Fibroblast of skin of scalp (primary cell): ENCODE results near the gene IVNS1ABP.
"Not testable (repeated sequence)": the region's sequence is repeated elsewhere in the genome, so short reads cannot be mapped to it uniquely, and the experiment has no call there.

Experiments
- DNase-seq: peaks from one replicate; pipeline ENCODE4 v3.0.0-alpha.2; 2013

Gene IVNS1ABP

DNA sequence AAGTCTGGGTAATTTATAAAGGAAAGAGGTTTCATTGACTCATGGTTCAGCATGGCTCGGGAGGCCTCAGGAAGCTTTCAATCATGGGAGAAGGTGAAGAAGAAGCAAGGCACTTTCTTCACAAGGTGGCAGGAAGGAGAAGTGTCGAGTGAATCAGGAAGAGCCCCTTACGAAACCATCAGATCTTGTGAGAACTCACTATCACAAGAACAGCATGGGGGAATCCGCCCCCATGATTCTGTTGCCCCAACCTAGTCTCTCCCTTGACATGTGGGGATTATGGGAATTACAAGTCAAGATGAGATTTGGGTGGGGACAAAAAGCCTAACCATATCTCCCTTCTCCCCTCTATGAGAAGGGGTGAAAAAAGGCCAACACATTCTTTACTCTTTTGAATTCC lies 11.2 kb upstream of the IVNS1ABP start:
- no peak for DNase-seq

DNA sequence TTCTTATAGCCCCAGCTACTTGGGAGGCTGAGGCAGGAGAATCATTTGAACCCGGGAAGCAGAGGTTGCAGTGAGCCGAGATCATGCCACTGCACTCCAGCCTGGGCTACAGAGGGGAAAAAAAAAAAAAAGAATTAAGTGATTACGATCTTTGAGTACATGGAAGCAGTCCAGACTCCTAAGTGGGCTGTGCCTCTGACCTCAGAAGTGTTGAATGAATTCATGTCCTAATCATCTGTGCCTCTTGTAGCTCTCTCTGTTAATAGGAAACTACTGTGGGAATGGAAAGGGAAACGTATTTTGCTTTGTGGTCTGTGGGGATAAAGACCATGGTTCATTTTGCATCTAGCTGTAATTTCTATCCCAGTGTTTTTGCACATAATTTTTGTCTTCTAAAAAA lies 8.4 kb upstream of the IVNS1ABP start:
- DNase-seq: no peak

DNA sequence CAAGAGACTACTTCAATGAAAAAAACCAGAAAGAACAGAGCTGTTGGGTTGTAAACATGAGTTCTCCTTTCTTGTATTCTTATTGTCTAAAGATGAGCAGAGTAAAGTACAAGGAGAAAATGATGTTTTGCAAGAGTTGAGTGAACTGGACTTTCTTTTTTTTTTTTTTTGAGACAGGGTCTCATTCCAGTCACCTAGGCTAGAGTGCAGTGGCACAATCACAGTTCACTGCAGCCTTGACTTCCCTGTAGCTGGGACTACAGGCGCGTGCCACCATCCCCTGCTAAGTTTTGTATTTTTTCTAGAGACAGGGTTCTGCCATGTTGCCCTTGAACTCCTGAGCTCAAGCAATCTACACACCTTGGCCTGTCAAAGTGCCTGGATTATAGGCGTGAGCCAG lies 7.1 kb upstream of the IVNS1ABP start:
- no peak for DNase-seq

DNA sequence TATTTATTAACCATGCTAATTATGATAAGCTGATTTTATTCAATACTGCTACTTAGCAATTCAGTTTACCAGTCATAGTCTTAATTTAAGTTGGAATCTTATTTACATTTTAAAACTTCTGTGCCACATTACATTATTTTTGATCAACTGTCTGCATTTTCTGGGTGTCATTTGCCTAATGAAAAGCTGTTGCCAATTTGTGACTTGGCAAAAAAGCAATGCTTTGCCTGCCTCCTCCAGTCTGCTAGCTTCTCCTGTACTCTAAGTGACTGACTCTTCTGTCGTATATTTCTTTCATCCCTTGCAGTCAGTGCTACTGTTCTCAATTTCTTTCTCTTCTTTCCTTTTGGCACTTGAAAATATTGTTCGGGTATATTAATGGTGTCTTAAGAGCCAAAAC lies 5.6 kb upstream of the IVNS1ABP start:
- no peak for DNase-seq

DNA sequence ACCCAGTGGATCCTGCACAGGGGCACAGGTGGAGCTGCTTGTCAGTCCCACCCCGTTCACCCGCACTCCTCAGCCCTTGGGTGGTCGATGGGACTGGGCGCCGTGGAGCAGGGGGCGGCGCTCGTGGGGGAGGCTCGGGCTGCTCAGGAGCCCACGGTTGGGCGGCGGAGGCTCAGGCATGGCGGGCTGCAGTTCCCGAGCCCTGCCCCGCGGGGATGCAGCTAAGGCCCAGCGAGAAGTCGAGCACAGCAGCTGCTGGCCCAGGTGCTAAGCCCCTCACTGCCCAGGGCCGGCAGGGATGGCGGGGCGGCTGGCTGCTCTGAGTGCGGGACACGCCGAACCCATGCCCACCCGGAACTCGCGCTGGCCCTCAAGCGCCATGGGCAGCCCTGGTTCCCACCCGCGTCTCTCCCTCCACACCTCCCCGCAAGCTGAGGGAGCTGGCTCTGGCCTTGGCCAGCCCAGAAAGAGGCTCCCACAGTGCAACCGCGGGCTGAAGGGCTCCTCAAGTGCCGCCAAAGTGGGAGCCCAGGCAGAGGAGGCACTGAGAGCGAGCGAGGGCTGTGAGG lies 4.7 kb upstream of the IVNS1ABP start:
- not testable (repeated sequence) for DNase-seq

DNA sequence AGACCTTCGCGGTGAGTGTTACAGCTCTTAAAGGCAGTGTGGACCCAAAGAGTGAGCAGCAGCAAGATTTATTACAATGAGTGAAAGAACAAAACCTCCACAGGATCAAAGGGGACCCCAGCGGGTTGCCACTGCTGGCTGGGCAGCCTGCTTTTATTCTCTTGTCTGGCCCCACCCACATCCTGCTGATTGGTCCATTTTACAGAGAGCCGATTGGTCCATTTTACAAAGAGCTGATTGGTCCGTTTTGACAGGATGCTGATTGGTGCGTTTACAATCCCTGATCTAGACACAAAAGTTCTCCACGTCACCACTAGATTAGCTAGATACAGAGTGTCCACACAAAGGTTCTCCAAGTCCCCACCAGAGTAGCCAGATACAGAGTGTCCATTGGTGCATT lies 4.1 kb upstream of the IVNS1ABP start:
- DNase-seq: not testable (repeated sequence)

DNA sequence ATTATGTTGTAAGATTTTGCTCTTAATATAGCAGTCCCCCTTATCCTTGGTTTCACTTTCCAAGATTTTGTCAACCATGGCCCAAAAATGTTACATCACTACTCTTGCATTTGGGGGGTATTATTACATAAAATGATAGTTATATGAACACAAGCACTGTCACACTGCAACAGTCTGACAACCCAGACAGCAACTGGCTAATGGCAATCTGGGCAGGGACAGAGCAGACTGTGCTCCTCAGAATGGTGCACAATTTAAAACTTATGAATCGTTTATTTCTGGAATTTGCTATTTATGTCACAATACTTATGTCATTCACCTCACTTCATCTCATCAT lies 2.1 kb upstream of the IVNS1ABP start:
- DNase-seq: no peak

DNA sequence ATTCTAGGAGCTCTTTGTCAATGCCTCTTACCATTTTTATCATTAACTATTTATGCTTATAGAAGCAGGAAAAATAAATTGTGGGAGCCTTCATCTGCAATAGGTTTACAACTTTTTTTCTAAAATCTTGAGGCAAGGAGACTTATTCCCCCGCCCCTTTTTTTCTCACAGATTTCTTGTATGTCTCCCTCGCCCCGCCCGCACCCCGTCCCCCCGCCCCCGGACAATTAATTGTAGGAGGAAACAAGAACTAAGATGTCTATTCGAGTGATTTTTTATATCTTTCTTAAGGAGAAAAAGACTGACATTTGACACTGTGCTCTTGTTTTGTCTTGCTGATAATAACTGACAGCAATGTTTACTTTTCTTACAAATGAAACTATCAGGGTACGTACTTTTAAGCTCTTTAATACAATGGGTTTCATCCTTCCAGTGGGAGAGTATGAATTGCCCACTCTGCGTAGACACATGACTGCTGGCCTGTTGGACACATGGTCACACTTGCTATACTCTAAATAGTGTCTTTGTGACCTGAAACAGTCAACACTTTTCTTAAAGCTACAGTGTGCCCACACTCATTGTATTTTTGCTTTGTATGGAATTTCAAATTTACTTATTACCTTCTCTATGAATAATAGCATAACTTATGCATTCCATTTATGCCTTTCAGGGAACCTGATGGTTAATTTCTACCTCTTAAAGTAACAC lies 1.5 kb upstream of the IVNS1ABP start:
- no peak for DNase-seq

DNA sequence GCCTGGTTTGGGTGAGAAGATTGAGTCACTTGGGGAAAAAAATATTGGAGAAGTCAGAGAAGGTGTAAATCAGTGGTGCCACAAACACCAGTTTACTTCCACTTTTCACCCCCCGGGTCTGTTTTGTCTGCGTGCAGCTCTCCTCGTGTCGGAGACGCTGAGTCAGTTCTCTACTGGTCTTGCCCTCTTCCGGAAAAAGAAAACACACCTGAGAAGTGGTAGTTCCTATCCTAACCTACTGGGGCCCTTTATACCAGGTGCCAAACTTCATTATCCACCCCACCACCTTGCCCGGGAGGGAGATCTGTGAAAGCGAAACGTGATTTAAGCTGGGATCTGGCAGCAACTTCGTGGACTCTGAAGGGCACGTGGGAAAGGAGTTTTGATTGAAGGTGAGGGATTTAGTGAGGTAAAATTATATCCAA lies 855 bp upstream of the IVNS1ABP start:
- peak; percentile 16 for DNase-seq

DNA sequence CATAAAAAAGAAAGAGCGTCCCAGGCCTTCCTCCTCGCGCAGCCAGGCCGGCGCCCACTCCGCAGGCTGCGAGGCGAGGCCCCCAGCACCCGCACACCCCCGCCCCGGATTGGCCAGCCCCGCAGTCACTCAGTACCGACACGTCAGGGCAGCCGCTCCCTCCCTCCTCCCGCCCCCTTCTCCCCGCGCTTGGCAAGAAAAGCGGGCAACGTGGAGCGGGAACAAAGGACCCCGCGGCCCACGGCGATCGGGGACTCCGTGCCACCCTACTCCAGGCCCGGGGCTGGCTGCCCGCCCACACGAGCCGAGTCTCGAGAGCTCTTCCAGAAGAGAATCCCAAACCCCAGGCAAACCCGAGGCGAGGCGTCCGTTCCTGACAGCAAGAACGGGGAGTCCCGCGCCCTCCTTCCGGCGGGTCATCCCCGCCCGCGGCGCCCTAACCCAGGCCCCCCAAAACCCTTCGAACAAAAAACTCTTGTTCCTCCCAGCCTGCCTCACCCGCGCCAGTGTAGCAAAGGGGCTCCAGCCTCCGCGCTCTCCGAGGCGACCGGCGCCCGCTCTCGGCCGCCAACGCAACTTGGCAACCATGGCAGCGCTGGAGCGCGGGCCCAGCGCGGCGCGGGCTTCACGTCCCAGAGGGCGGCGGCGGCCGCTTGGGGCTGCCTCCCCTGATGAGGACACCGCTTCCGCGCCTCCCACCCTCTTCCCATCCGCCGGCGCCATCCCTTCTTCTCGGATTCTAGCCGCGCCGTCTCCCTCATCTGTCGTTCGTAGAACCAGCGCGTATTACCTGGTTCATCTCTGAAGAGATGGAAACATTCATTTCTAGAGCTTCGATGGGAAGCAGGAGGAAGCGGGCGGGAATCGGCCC lies 645 bp downstream of the IVNS1ABP start:
- peak; percentile 95 for DNase-seq

DNA sequence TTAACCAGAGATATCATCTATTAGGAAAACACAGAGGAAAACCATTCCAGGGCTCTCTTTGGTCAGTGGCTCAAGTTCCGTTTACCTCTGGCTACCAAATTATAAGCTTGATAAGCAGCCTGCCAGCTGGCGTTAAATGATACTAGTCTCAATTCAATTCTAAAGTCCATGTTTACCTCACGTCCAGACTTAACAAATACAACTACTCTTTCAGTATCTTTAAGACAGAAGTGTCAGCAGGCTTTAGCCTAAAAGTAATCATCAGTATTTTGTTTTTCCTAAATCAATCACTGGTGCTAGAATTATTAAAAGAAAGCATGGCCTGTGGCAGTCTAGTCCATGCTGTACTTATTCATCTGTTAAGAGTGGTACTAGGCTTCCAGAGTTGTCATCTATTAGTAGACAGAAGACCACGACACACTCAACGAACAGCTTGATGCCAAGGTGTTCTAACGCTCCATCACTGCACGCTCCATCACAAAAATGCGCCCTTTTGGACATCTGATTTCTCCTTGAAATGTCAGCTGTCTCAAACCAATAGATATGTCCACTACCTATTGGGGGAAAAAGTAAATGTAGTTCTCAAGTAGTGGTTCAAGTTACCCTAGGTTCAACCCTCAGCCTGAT lies 1.5 kb downstream of the IVNS1ABP start:
- no peak for DNase-seq

DNA sequence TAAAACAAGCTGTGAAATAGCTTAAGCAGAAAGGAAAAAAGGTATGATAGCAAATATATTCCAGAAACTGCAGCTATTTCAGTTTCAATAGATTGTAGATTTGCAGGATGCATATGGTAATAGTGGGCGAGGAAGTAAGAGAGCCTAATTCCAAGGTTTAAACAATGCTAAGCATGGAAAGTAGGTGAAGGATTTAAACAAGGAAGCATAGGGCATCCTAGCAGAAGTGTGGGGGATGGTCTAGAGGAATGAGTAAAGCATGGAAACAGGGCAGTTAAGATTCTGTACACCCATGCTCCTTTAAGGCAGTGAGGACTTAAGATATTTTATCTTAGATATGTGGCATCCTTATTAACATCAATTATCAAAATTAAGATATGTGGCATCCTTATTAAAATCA lies 2.6 kb downstream of the IVNS1ABP start:
- no peak for DNase-seq

DNA sequence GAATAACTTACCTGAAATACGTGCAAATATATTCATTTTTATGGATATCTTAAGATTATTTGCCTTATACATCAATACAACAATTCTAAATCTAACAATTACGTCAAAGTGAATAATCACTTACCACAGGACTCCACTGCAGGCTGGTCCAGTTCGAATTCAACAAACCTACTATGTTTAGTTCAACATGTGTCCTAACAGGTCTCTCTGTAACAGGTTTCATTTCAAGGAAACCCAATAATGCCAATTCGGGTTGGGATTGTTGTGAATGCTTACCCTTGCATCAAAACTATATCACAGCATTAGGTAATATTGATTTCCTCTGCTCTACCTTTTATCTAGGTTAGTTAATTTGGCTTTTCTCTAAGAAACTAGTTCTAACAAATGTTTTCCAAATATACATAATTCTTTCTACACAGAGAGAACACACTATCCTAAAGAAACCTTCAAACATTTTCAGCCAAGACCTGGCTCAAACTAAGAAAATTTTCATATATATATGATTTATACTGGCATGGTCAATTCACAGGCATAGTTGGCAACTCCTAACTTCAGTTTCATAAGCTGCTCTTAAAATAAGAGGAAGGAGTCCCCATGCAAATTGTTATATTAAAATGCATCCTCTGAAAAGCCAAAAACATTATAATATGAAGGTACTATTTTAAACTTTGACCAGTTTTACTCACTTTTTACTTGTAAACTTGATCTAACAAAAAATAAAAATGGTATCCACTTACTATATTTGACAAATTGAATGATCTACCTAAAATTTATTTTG lies 4.5 kb downstream of the IVNS1ABP start:
- no peak for DNase-seq

DNA sequence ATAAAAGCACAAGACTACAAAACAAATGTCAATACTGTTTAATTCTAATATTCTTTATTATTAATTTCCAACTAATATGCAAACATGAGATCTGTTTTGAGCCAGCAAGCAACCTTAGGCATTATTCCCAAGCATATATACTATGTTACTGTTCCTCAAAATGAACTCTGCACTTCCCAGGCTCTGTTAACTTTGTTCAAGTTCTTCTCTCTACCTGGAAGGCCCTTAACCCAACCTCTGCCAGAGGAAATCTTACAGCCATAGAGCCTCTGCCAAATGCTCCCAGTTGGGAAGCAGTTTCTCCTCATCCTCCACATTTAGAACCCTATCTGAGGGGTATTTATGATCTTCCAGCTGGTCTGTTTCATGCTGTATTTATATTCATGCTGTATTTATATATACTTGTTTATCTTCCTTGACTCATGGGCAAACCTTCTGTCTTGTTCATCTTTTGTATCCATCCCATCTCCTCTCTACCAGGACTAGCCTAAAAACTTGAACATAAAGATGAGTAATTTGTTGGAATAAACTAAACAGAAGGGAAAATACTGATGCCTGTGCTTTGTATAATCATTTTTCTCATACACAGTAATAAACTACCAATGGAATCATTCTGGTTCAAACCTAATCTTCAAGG lies 5.3 kb downstream of the IVNS1ABP start:
- DNase-seq: no peak

DNA sequence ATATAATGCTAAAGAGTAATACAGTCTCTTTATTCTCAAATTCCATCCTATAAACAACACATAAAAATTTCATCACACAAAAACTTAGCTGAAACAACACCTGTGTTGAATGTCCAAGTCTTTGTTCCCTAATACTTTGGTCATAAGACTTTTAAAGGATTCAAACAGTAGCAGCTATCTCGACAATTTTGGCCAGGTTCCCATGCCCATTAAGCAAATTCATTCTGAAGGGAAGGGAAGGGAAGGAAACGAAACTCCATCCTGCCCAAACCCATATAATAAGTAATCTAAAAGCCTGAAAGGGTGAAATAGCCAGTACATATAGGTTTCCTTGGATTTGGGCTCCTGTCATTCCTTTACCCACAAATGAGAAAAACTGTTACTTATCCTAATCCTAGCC lies 7.5 kb downstream of the IVNS1ABP start:
- DNase-seq: no peak

DNA sequence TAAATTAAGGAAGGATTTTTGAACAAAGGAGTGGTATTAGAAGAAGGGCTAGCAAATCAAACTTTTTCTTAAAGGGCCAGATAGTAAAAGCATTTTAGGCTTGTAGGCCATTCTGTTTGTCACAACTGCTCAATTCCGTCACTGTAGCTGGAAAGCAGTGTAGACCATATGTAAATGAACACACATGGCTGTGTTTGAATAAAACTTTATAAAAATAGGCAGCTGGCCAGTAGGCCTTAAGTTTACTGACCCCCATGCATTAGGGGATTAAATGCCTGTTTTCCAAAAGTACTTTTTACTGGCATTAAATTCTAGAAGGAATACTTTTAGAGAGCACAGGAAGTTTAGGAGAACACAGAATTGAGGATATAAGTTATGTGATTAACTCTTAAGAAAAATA lies 8.9 kb downstream of the IVNS1ABP start:
- DNase-seq: no peak

DNA sequence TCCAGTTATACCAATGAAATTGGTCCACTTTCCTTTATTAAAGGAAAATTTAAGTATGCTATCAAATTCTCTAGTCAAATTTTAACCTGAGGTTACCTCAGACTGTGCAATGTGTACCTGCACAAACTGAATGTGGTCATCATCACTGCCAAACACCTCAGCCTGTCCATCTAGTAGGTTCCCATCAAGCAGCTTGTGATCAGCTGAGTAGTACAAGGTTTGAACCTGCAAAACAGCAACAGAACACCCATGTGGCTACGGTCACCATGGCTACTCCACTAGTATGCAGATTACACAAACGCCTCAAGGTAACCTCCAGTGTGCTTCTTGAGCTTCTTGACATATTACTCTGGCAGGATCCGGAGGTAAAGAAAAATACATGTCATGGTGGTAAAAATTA lies 11.6 kb downstream of the IVNS1ABP start:
- no peak for DNase-seq

DNA sequence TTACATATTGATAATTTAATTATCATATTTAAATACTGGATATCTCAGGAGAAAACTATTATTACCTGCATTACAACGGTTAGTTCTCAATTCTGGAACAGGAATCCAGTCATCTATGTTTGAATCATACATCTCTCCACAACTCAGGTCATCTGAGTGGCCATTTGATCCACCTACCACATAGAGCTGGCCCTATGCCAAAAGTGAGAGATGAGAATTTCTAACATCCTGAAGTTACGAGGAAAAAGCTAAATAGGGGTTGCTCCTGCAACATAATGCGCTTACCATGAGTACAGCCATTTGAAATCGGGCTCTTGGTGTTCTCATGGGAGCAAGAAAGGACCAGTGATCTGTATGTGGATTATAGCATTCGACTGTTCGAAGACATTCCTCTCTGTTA lies 16.9 kb downstream of the IVNS1ABP start:
- no peak for DNase-seq

DNA sequence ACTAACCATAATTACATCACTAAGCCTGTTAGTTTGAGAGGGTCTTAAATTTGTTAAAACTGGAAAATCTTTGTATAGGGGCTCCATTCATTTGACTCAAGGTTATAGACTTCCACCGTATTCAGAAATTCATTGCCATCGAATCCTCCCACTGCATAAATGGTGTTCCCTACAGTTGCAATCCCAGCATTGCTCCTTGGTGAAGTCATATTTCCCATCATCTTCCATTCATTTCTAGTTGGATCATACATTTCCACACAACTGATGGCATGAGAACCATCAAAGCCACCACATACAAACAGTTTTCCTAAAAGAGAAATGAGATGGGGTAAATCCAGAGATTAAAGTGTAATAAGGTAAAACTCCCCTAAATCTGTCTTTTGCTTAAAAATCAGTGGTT lies 19.1 kb downstream of the IVNS1ABP start:
- DNase-seq: peak; percentile 59

DNA sequence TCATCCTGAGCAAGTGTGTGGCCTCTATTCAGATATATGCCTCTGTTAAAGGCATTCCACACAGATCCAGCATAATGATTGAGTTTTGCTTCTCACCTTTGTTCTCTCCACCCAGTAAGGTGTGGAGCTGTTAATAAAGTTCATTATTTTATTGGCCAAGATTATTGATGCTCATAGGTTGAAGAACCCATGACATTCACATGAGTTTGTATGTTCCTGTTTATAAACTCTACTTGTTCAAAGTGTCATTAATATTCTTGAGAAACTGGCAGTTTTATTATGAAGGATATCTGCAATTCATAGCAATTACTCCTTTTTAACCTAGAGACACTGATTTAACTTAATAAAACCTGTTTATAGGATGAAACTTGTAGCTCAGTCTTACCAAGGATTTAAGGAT lies 22.0 kb downstream of the IVNS1ABP start:
- DNase-seq: no peak

DNA sequence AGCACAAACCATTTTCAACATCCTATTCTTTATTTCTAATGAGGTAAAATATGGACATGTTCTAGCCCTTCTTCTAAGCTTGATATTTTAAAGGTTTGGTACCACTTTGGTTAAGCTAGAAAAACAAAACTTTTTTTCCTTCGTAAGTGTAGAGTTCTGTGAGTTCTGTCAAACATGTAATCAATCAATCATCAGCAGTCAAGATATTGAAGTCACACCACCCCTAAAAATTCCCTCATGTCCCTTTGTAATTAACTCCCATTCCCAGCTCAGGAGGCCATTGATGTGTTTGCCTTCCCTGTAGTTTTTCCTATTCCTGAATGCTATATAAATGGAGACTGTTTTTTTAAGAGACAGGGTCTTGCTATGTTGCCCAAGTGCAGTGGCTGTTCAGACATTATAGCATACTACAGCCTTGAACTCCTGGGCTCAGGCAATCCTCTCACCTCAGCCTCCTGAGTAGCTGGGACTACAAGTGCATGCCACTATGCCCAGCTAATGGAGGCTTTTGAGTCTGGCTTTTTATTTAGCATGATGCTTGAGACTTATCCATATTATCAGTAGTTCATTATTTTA lies 23.0 kb downstream of the IVNS1ABP start:
- no peak for DNase-seq

DNA sequence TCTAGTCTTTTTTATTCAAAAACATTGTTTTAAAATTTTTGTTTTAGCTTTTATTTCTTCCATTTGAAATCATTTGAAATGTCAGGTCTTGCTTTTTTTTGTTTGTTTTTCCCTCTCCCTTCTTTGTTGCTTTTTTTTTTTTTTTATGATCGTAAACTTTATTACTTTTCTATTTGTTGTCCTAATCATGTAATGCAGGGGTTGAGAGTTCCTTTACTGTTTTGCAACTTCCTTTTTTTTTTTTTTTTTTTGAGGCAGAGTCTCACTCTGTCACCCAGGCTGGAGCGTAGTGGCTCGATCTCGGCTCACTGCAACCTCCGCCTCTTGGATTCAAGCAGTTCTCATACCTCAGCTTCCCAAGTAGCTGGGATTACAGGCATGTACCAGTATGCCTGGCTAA lies 24.8 kb downstream of the IVNS1ABP start:
- DNase-seq: no peak
